ENCODE data around the gene ZSCAN10.

ZSCAN10 gene

GRCh38 chr16:3062553-3062952, 36.5 kb downstream of the ZSCAN10 start:
- no peak overlapping the region for H2BK5ac ChIP-seq (ENCODE audit: low read depth, low read length, poor library complexity, severe bottlenecking)
- no peak overlapping the region for H2AFZ ChIP-seq (ENCODE audit: low read depth, low read length)
- H2AK5ac ChIP-seq (ENCODE audit: low read length, severe bottlenecking) = no peak overlapping the region
- 89% methylated on average over 6 of the region's 6 CpGs for WGBS
- no peak overlapping the region for H2BK12ac ChIP-seq (ENCODE audit: low read length in 2 of 2)
- H2BK15ac ChIP-seq (ENCODE audit: low read depth, poor library complexity, severe bottlenecking) = no peak overlapping the region
- no peak overlapping the region for H4K8ac ChIP-seq (ENCODE audit: low read length)
- H3K4me2 ChIP-seq (ENCODE audit: low read length, poor library complexity, severe bottlenecking) = no peak overlapping the region
- peaks cover 41% of the 10 kb centered on the region for H3K4me1 ChIP-seq (ENCODE audit: control insufficient read depth, insufficient read depth, low read depth, low read length)
- no peak overlapping the region for H3K4ac ChIP-seq (ENCODE audit: low read depth in 1 of 2, low read length in 2 of 2)
- DNase-seq = no peak
- H2BK120ac ChIP-seq (ENCODE audit: low read depth, low read length) = no peak overlapping the region
- H3K79me1 ChIP-seq (replicated peaks; ENCODE audit: low read length, poor library complexity, severe bottlenecking) = peaks cover 7% of the 10 kb centered on the region
- H3K27ac ChIP-seq (ENCODE audit: low read length, poor library complexity, severe bottlenecking) = no peak overlapping the region
- peaks cover 0 to 5% of the 10 kb centered on the region in 2 experiments for H3K36me3 ChIP-seq (ENCODE audit: control insufficient read depth in 1 of 2, insufficient read depth in 2 of 2, low read depth in 1 of 2, low read length in 2 of 2)
- no peak overlapping the region for H3K18ac ChIP-seq (ENCODE audit: low read depth in 1 of 2, low read length in 2 of 2)
- peaks cover 0 to 15% of the 10 kb centered on the region in 2 experiments for H3K27me3 ChIP-seq (ENCODE audit: control insufficient read depth in 1 of 2, insufficient read depth in 1 of 2, low read length in 2 of 2)
- H4K91ac ChIP-seq (ENCODE audit: low read length) = no peak overlapping the region
- no peak overlapping the region for H3K4me3 ChIP-seq (ENCODE audit: insufficient read depth in 1 of 2, low read depth in 1 of 2, low read length in 2 of 2)
- no peak overlapping the region for H3K9ac ChIP-seq (ENCODE audit: low read length)
- H3K23ac ChIP-seq (ENCODE audit: low read length in 2 of 2) = no peak overlapping the region
- no peaks in the 10 kb centered on the region for H3K9me3 ChIP-seq (ENCODE audit: control insufficient read depth, low read length)
- H3K14ac ChIP-seq (ENCODE audit: low read length in 2 of 2) = no peak overlapping the region

- peaks cover 0 to 9% of the 10 kb centered on the region in 2 experiments for H3K27me3 ChIP-seq (ENCODE audit: control insufficient read depth in 1 of 2, insufficient read depth in 1 of 2, low read length in 2 of 2)
- no peak overlapping the region for H4K8ac ChIP-seq (ENCODE audit: low read length)
- H3K4me1 ChIP-seq (ENCODE audit: control insufficient read depth, insufficient read depth, low read depth, low read length) = peaks cover 27% of the 10 kb centered on the region
- peaks cover 2% of the 10 kb centered on the region for H3K79me1 ChIP-seq (replicated peaks; ENCODE audit: low read length, poor library complexity, severe bottlenecking)
- H4K91ac ChIP-seq (ENCODE audit: low read length) = peak overlapping the region; percentile 65
- peak overlapping the region; percentile 14 for H2BK5ac ChIP-seq (ENCODE audit: low read depth, low read length, poor library complexity, severe bottlenecking)
- no peak overlapping the region for H3K23ac ChIP-seq (ENCODE audit: low read length in 2 of 2)
- WGBS = 91% methylated on average over 10 of the region's 14 CpGs
- H3K4ac ChIP-seq (ENCODE audit: low read depth in 1 of 2, low read length in 2 of 2) = peak overlapping the region in 1 of 2 experiments; percentile 20
- H3K36me3 ChIP-seq (ENCODE audit: control insufficient read depth in 1 of 2, insufficient read depth in 2 of 2, low read depth in 1 of 2, low read length in 2 of 2) = peaks cover 0 to 8% of the 10 kb centered on the region in 2 experiments
- no peak for DNase-seq
- H2AK5ac ChIP-seq (ENCODE audit: low read length, severe bottlenecking) = peak overlapping the region; percentile 74
- H3K14ac ChIP-seq (ENCODE audit: low read length in 2 of 2) = no peak overlapping the region
- H2BK12ac ChIP-seq (ENCODE audit: low read length in 2 of 2) = peak overlapping the region in 1 of 2 experiments; percentile 85
- H2BK15ac ChIP-seq (ENCODE audit: low read depth, poor library complexity, severe bottlenecking) = peak overlapping the region; percentile 60
- H3K18ac ChIP-seq (ENCODE audit: low read depth in 1 of 2, low read length in 2 of 2) = no peak overlapping the region
- H3K4me2 ChIP-seq (ENCODE audit: low read length, poor library complexity, severe bottlenecking) = no peak overlapping the region
- no peak overlapping the region for H2BK120ac ChIP-seq (ENCODE audit: low read depth, low read length)
- H3K9me3 ChIP-seq (ENCODE audit: control insufficient read depth, low read length) = no peaks in the 10 kb centered on the region
- H3K4me3 ChIP-seq (ENCODE audit: insufficient read depth in 1 of 2, low read depth in 1 of 2, low read length in 2 of 2) = no peak overlapping the region
- no peak overlapping the region for H3K9ac ChIP-seq (ENCODE audit: low read length)
- H2AFZ ChIP-seq (ENCODE audit: low read depth, low read length) = no peak overlapping the region
- H3K27ac ChIP-seq (ENCODE audit: low read length, poor library complexity, severe bottlenecking) = no peak overlapping the region
Measured at GRCh38 chr16:3060339-3061127, 38.6 kb downstream of the ZSCAN10 start.

GRCh38 chr16:3059723-3060242, 39.3 kb downstream of the ZSCAN10 start:
- Histone ChIP-seq H4K91ac (ENCODE audit: low read length) (peak overlapping the region; percentile 98), H3K4me3 (ENCODE audit: insufficient read depth in 1 of 2, low read depth in 1 of 2, low read length in 2 of 2) (peak overlapping the region; percentile 47 to 81), H3K79me1 (replicated peaks; ENCODE audit: low read length, poor library complexity, severe bottlenecking) (no peaks in the 10 kb centered on the region), H3K27me3 (ENCODE audit: control insufficient read depth in 1 of 2, insufficient read depth in 1 of 2, low read length in 2 of 2) (peaks cover 0 to 5% of the 10 kb centered on the region in 2 experiments), H2BK12ac (ENCODE audit: low read length in 2 of 2) (peak overlapping the region; percentile 59 to 85), H3K36me3 (ENCODE audit: control insufficient read depth in 1 of 2, insufficient read depth in 2 of 2, low read depth in 1 of 2, low read length in 2 of 2) (peaks cover 0 to 11% of the 10 kb centered on the region in 2 experiments), H3K27ac (ENCODE audit: low read length, poor library complexity, severe bottlenecking) (no peak overlapping the region), H3K9ac (ENCODE audit: low read length) (peak overlapping the region; percentile 88), H2BK5ac (ENCODE audit: low read depth, low read length, poor library complexity, severe bottlenecking) (peak overlapping the region; percentile 15), H2AK5ac (ENCODE audit: low read length, severe bottlenecking) (peak overlapping the region; percentile 12), H3K9me3 (ENCODE audit: control insufficient read depth, low read length) (no peaks in the 10 kb centered on the region), H3K4me2 (ENCODE audit: low read length, poor library complexity, severe bottlenecking) (peak overlapping the region; percentile 82), H3K14ac (ENCODE audit: low read length in 2 of 2) (peak overlapping the region in 1 of 2 experiments; percentile 82), H2BK15ac (ENCODE audit: low read depth, poor library complexity, severe bottlenecking) (peak overlapping the region; percentile 73), H4K8ac (ENCODE audit: low read length) (peak overlapping the region; percentile 99), H3K23ac (ENCODE audit: low read length in 2 of 2) (no peak overlapping the region), H3K18ac (ENCODE audit: low read depth in 1 of 2, low read length in 2 of 2) (peak overlapping the region; percentile 83 to 96), H2BK120ac (ENCODE audit: low read depth, low read length) (peak overlapping the region; percentile 88), H3K4ac (ENCODE audit: low read depth in 1 of 2, low read length in 2 of 2) (peak overlapping the region; percentile 89 to 90), H3K4me1 (ENCODE audit: control insufficient read depth, insufficient read depth, low read depth, low read length) (peaks cover 20% of the 10 kb centered on the region), H2AFZ (ENCODE audit: low read depth, low read length) (peak overlapping the region; percentile 79)
- 72% methylated on average over 9 of the region's 9 CpGs for WGBS
- no peak for DNase-seq

GRCh38 chr16:3059041-3059722, 39.9 kb downstream of the ZSCAN10 start:
- Histone ChIP-seq H3K4me3 (ENCODE audit: insufficient read depth in 1 of 2, low read depth in 1 of 2, low read length in 2 of 2) (peak overlapping the region; percentile 75 to 81), H2BK5ac (ENCODE audit: low read depth, low read length, poor library complexity, severe bottlenecking) (peak overlapping the region; percentile 15), H3K23ac (ENCODE audit: low read length in 2 of 2) (no peak overlapping the region), H3K9me3 (ENCODE audit: control insufficient read depth, low read length) (no peaks in the 10 kb centered on the region), H3K9ac (ENCODE audit: low read length) (peak overlapping the region; percentile 88), H4K91ac (ENCODE audit: low read length) (peak overlapping the region; percentile 98), H2AK5ac (ENCODE audit: low read length, severe bottlenecking) (no peak overlapping the region), H2AFZ (ENCODE audit: low read depth, low read length) (peak overlapping the region; percentile 79), H3K27me3 (ENCODE audit: control insufficient read depth in 1 of 2, insufficient read depth in 1 of 2, low read length in 2 of 2) (peaks cover 0 to 5% of the 10 kb centered on the region in 2 experiments), H3K36me3 (ENCODE audit: control insufficient read depth in 1 of 2, insufficient read depth in 2 of 2, low read depth in 1 of 2, low read length in 2 of 2) (peaks cover 0 to 15% of the 10 kb centered on the region in 2 experiments), H2BK12ac (ENCODE audit: low read length in 2 of 2) (peak overlapping the region; percentile 59 to 81), H3K18ac (ENCODE audit: low read depth in 1 of 2, low read length in 2 of 2) (peak overlapping the region; percentile 83 to 96), H3K4me2 (ENCODE audit: low read length, poor library complexity, severe bottlenecking) (peak overlapping the region; percentile 82), H3K27ac (ENCODE audit: low read length, poor library complexity, severe bottlenecking) (no peak overlapping the region), H2BK15ac (ENCODE audit: low read depth, poor library complexity, severe bottlenecking) (peak overlapping the region; percentile 98), H3K4ac (ENCODE audit: low read depth in 1 of 2, low read length in 2 of 2) (peak overlapping the region; percentile 89 to 90), H2BK120ac (ENCODE audit: low read depth, low read length) (peak overlapping the region; percentile 96), H3K14ac (ENCODE audit: low read length in 2 of 2) (peak overlapping the region in 1 of 2 experiments; percentile 82), H4K8ac (ENCODE audit: low read length) (peak overlapping the region; percentile 99), H3K79me1 (replicated peaks; ENCODE audit: low read length, poor library complexity, severe bottlenecking) (no peaks in the 10 kb centered on the region), H3K4me1 (ENCODE audit: control insufficient read depth, insufficient read depth, low read depth, low read length) (peaks cover 17% of the 10 kb centered on the region)
- peak; percentile 94 for DNase-seq
- under 1% methylated on average over 40 of the region's 67 CpGs for WGBS

Measured in mesenchymal stem cell (in vitro differentiated cells and primary cell).